Left ventricle myocardium inferior (tissue), 1 donor: ENCODE results near the gene GCGR. TPM values are rescaled to one million over a fixed set of nuclear protein-coding genes. Genes with fewer than 3 reads are reported as not detected.

Experiments used
- DNase-seq: peaks from one replicate; pipeline ENCODE4 v3.0.0-alpha.2; 2020
- H3K27ac ChIP-seq: fragments of 200-600 bp; replicated peaks from 2 replicates; pipeline ENCODE4 v1.8.0; 2021
- H3K27me3 ChIP-seq: fragments of 200-600 bp; 2 replicates; pipeline ENCODE4 v1.8.0; 2021; ENCODE audit warnings: low read depth
- H3K36me3 ChIP-seq: fragments of 200-600 bp; 2 replicates; pipeline ENCODE4 v1.8.0; 2021
- H3K4me1 ChIP-seq: fragments of 200-600 bp; 2 replicates; pipeline ENCODE4 v1.8.0; 2021
- H3K4me3 ChIP-seq: fragments of 200-600 bp; 2 replicates; pipeline ENCODE4 v1.8.0; 2021; ENCODE audit warnings: mild to moderate bottlenecking, moderate library complexity
- H3K9me3 ChIP-seq: fragments of 200-600 bp; replicated peaks from 2 replicates; pipeline ENCODE4 v1.8.0; 2021
- intact Hi-C: fragments of 100-400 bp; cut with micrococcal nuclease; formaldehyde crosslinking; loops from one replicate; pipeline ENCODE4 v1.11.0; 2022
- total RNA-seq: library from RNA; stranded (reverse); fragmentation: NEBNext Ultra II Directional; extraction: Animal tissue kit (Norgen Biotek cat#: 25700); gene quantifications from one replicate; pipeline ENCODE4 v1.2.1, GENCODE V29; 2021
- TF ChIP-seq, protein P1 (sequence below): fragments of 200-600 bp; IDR thresholded peaks from 2 replicates; pipeline ENCODE4 v1.8.0; 2021; ENCODE audit warnings: antibody characterized with exemption, mild to moderate bottlenecking, borderline replicate concordance
- donor health status: DM: no; HTN: yes; CAD: no; lungs with severe emphysema.

Gene GCGR
- total RNA-seq, 1 donor from 2014 or later: not detected

- intact Hi-C loops: no loop called here
- H3K27me3 ChIP-seq: peaks cover 95% of the 10 kb centered on the region
- DNase-seq: no peak
These were observed 2.7 kb downstream of the GCGR start for GRCh38 chr17:81806461-81807209.

GRCh38 chr17:81807210-81807719 is 3.3 kb downstream of the GCGR start:
- DNase-seq: no peak

More at GRCh38 chr17:81806461-81807209, 2.7 kb downstream of the GCGR start:
- TF ChIP-seq, protein P1, sequence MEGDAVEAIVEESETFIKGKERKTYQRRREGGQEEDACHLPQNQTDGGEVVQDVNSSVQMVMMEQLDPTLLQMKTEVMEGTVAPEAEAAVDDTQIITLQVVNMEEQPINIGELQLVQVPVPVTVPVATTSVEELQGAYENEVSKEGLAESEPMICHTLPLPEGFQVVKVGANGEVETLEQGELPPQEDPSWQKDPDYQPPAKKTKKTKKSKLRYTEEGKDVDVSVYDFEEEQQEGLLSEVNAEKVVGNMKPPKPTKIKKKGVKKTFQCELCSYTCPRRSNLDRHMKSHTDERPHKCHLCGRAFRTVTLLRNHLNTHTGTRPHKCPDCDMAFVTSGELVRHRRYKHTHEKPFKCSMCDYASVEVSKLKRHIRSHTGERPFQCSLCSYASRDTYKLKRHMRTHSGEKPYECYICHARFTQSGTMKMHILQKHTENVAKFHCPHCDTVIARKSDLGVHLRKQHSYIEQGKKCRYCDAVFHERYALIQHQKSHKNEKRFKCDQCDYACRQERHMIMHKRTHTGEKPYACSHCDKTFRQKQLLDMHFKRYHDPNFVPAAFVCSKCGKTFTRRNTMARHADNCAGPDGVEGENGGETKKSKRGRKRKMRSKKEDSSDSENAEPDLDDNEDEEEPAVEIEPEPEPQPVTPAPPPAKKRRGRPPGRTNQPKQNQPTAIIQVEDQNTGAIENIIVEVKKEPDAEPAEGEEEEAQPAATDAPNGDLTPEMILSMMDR: no peak
- Histone ChIP-seq H3K27ac (no peak overlapping the region), H3K4me1 (peaks cover 17% of the 10 kb centered on the region), H3K4me3 (no peak overlapping the region), H3K9me3 (no peaks in the 10 kb centered on the region), H3K36me3 (no peaks in the 10 kb centered on the region)

DNA sequence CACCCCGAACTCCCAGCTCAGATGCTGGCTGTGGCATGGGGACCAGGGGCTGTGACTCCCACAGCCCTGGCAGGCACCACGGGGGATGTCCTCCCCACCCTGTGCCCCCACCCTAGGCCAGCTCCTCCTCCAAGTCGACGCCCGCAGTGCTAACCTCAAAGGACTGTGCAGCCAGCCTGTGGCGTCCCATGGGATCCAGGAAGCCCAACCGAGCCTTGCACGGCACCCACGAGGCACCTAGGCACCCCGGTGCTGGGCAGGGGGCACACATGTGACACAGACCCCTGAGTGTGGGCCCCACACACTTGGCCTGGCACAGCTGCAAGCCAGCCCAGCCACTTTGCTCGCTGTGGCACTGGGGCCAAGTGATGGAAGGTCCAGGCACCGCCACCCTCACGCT is 3.9 kb downstream of the GCGR start:
- no peak for DNase-seq
- TF ChIP-seq, protein P1: no peak
- Histone ChIP-seq H3K4me1 (peaks cover 17% of the 10 kb centered on the region), H3K27me3 (peaks cover 95% of the 10 kb centered on the region), H3K27ac (no peak overlapping the region), H3K36me3 (no peaks in the 10 kb centered on the region), H3K4me3 (no peak overlapping the region), H3K9me3 (no peaks in the 10 kb centered on the region)
- intact Hi-C loops: no loop called here

More at GRCh38 chr17:81807210-81807719, 3.3 kb downstream of the GCGR start:
- peaks cover 17% of the 10 kb centered on the region for H3K4me1 ChIP-seq
- no peak overlapping the region for H3K27ac ChIP-seq
- H3K4me3 ChIP-seq: no peak overlapping the region
- TF ChIP-seq, protein P1: no peak
- H3K9me3 ChIP-seq: no peaks in the 10 kb centered on the region
- H3K27me3 ChIP-seq: peaks cover 95% of the 10 kb centered on the region
- no peaks in the 10 kb centered on the region for H3K36me3 ChIP-seq
- intact Hi-C loops: no loop called here

DNA sequence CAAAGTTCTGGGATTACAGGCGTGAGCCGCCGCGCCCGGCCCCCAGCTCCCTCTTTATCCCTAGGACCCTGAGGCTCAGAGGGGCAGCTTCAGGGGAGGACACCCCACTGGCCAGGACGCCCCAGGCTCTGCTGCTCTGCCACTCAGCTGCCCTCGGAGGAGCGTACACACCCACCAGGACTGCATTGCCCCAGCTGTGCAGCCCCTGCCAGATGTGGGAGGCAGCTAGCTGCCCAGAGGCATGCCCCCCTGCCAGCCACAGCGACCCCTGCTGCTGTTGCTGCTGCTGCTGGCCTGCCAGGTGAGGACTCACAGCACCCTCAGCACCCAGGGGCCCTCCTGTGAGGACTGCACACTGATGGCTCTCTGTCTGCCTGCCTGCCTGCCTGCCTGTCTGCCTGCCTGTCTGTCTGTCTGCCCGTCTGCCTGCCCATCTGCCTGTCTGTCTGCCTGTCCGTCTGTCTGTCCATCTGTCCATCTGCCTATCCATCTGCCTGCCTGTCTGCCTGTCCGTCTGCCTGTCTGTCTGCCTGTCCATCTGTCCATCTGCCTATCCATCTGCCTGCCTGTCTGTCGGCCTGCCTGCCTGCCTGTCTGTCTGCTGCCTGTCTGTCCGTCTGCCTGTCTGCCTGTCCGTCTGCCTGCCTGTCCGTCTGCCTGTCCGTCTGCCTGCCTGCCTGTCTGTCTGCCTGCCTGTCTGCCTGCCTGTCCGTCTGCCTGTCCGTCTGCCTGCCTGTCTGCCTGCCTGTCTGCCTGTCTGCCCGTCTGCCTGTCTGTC is 5.0 kb downstream of the GCGR start:
- no peak overlapping the region for H3K27ac ChIP-seq
- peaks cover 95% of the 10 kb centered on the region for H3K27me3 ChIP-seq
- DNase-seq: no peak
- intact Hi-C loops: no loop called here
- TF ChIP-seq, protein P1: no peak
- H3K36me3 ChIP-seq: no peaks in the 10 kb centered on the region
- H3K4me1 ChIP-seq: peaks cover 12% of the 10 kb centered on the region
- H3K4me3 ChIP-seq: no peak overlapping the region
- no peaks in the 10 kb centered on the region for H3K9me3 ChIP-seq

GRCh38 chr17:81809556-81809998 is 5.6 kb downstream of the GCGR start:
- Histone ChIP-seq H3K36me3 (no peaks in the 10 kb centered on the region), H3K27me3 (peaks cover 89% of the 10 kb centered on the region), H3K9me3 (no peaks in the 10 kb centered on the region), H3K4me1 (peaks cover 6% of the 10 kb centered on the region), H3K27ac (no peak overlapping the region), H3K4me3 (no peak overlapping the region)
- intact Hi-C loops: no loop called here
- TF ChIP-seq, protein P1: no peak
- DNase-seq: no peak
